Vagina (tissue), 2 donors: Measurements from ENCODE around the gene HSD17B8.

Source experiments
- CTCF ChIP-seq, 3 experiments: fragments of 450-650 bp in 2 of 3; fragments of 200-600 bp in 1 of 3; sonication (generic) in 1 of 3; IDR thresholded peaks; one replicate each; pipeline ENCODE4 v1.5.1; 2017 to 2019; ENCODE audit warnings: antibody characterized with exemption in 3 of 3, mild to moderate bottlenecking in 2 of 3, moderate library complexity in 2 of 3
- POLR2AphosphoS5 ChIP-seq, 2 donors: sonication (generic); formaldehyde crosslinking; IDR thresholded peaks; one replicate each; pipeline ENCODE4 v1.9.0; 2017; ENCODE audit warnings: antibody characterized with exemption in 2 of 2, mild to moderate bottlenecking in 2 of 2, low read depth in 1 of 2; ENCODE audit not compliant: insufficient read depth in 1 of 2

GRCh38 chr6:33163540-33163939 is 40.9 kb upstream of the HSD17B8 start:
- TF ChIP-seq POLR2AphosphoS5 (IDR thresholded peaks at IDR 0.05; ENCODE audit: insufficient read depth in 1 of 2, low read depth in 1 of 2): no peak
- no peak for TF ChIP-seq CTCF (IDR thresholded peaks at IDR 0.05)
